Measurements from ENCODE around the gene STX4. TPM values are rescaled to one million over a fixed set of nuclear protein-coding genes. Genes with fewer than 3 reads are reported as not detected.

The STX4 gene
- total RNA-seq, 1 donor from 2014 or later: 48.0 TPM

- Mint-ChIP-seq H3K27me3 (ENCODE audit: low read depth) (no peaks in the 10 kb centered on the region), H3K36me3 (ENCODE audit: low read depth) (peaks cover 14% of the 10 kb centered on the region), H3K9me3 (ENCODE audit: low read depth) (no peaks in the 10 kb centered on the region), H3K4me1 (ENCODE audit: low read depth) (peaks cover 8% of the 10 kb centered on the region), H3K4me3 (ENCODE audit: unreplicated experiment) (no peak overlapping the region), H3K27ac (ENCODE audit: unreplicated experiment) (no peak overlapping the region)
- TF ChIP-seq CTCF (IDR thresholded peaks at IDR 0.05): no peak
- DNase-seq (ENCODE audit: low spot score): no peak
These were observed 47.5 kb downstream of the STX4 start for GRCh38 chr16:31080756-31081419.

- DNase-seq (ENCODE audit: low spot score): no peak
- TF ChIP-seq CTCF (IDR thresholded peaks at IDR 0.05): no peak
- H3K4me1 Mint-ChIP-seq (ENCODE audit: low read depth): peaks cover 7% of the 10 kb centered on the region
- no peaks in the 10 kb centered on the region for H3K27me3 Mint-ChIP-seq (ENCODE audit: low read depth)
- H3K36me3 Mint-ChIP-seq (ENCODE audit: low read depth): peaks cover 17% of the 10 kb centered on the region
- H3K9me3 Mint-ChIP-seq (ENCODE audit: low read depth): no peaks in the 10 kb centered on the region
- peak overlapping the region; percentile 63 for H3K27ac Mint-ChIP-seq (ENCODE audit: unreplicated experiment)
- H3K4me3 Mint-ChIP-seq (ENCODE audit: unreplicated experiment): no peak overlapping the region
These were observed 48.3 kb downstream of the STX4 start for GRCh38 chr16:31081428-31082351.

GRCh38 chr16:31082368-31083045 is 49.1 kb downstream of the STX4 start:
- Mint-ChIP-seq H3K4me1 (ENCODE audit: low read depth) (peaks cover 7% of the 10 kb centered on the region), H3K9me3 (ENCODE audit: low read depth) (no peaks in the 10 kb centered on the region), H3K4me3 (ENCODE audit: unreplicated experiment) (no peak overlapping the region), H3K36me3 (ENCODE audit: low read depth) (peaks cover 17% of the 10 kb centered on the region), H3K27ac (ENCODE audit: unreplicated experiment) (peak overlapping the region; percentile 63), H3K27me3 (ENCODE audit: low read depth) (no peaks in the 10 kb centered on the region)
- no peak for DNase-seq (ENCODE audit: low spot score)
- no peak for TF ChIP-seq CTCF (IDR thresholded peaks at IDR 0.05)

- H3K4me1 Mint-ChIP-seq (ENCODE audit: low read depth): peaks cover 7% of the 10 kb centered on the region
- TF ChIP-seq CTCF (IDR thresholded peaks at IDR 0.05): no peak
- no peak for DNase-seq (ENCODE audit: low spot score)
- H3K9me3 Mint-ChIP-seq (ENCODE audit: low read depth): no peaks in the 10 kb centered on the region
- H3K4me3 Mint-ChIP-seq (ENCODE audit: unreplicated experiment): no peak overlapping the region
- H3K27me3 Mint-ChIP-seq (ENCODE audit: low read depth): no peaks in the 10 kb centered on the region
- H3K36me3 Mint-ChIP-seq (ENCODE audit: low read depth): peaks cover 12% of the 10 kb centered on the region
- peak overlapping the region; percentile 22 for H3K27ac Mint-ChIP-seq (ENCODE audit: unreplicated experiment)
These were observed 49.7 kb downstream of the STX4 start for GRCh38 chr16:31083081-31083480.

GRCh38 chr16:31083556-31083955 is 50.2 kb downstream of the STX4 start:
- no peak for DNase-seq (ENCODE audit: low spot score)
- H3K36me3 Mint-ChIP-seq (ENCODE audit: low read depth): peaks cover 10% of the 10 kb centered on the region
- H3K27me3 Mint-ChIP-seq (ENCODE audit: low read depth): no peaks in the 10 kb centered on the region
- no peaks in the 10 kb centered on the region for H3K9me3 Mint-ChIP-seq (ENCODE audit: low read depth)
- no peak overlapping the region for H3K4me3 Mint-ChIP-seq (ENCODE audit: unreplicated experiment)
- TF ChIP-seq CTCF (IDR thresholded peaks at IDR 0.05): no peak
- H3K4me1 Mint-ChIP-seq (ENCODE audit: low read depth): peaks cover 7% of the 10 kb centered on the region
- H3K27ac Mint-ChIP-seq (ENCODE audit: unreplicated experiment): no peak overlapping the region
